Memory B cell (primary cell): Measurements from ENCODE around the gene PIGR.
A peak's percentile ranks its signal among the peaks of the same experiment; 100 is the strongest.

ENCODE experiments used
- ATAC-seq: fragments of 150-1000 bp; cut with Tn5 transposase; 2 replicates; pipeline ENCODE4 v1.10.0; 2021; ENCODE audit warnings: low read depth, mild to moderate bottlenecking, moderate library complexity
- DNase-seq, 2 donors: peaks; one replicate each; pipeline ENCODE4 v3.0.0; 2022; ENCODE audit warnings: low spot score in 2 of 2
- H3K27ac Mint-ChIP-seq: one replicate; pipeline ENCODE4 v1.8.0; 2022; ENCODE audit warnings: mild to moderate bottlenecking, moderate library complexity, mixed read lengths
- H3K27me3 Mint-ChIP-seq: one replicate; pipeline ENCODE4 v1.8.0; 2022; ENCODE audit warnings: mixed read lengths
- H3K36me3 Mint-ChIP-seq: one replicate; pipeline ENCODE4 v1.8.0; 2022; ENCODE audit warnings: mild to moderate bottlenecking, mixed read lengths
- H3K4me1 Mint-ChIP-seq: one replicate; pipeline ENCODE4 v1.8.0; 2022; ENCODE audit warnings: mixed read lengths
- H3K4me3 Mint-ChIP-seq: one replicate; pipeline ENCODE4 v1.8.0; 2022; ENCODE audit warnings: mild to moderate bottlenecking, moderate library complexity, mixed read lengths
- H3K9me3 Mint-ChIP-seq: one replicate; pipeline ENCODE4 v1.8.0; 2022; ENCODE audit warnings: mixed read lengths

The PIGR gene

DNA sequence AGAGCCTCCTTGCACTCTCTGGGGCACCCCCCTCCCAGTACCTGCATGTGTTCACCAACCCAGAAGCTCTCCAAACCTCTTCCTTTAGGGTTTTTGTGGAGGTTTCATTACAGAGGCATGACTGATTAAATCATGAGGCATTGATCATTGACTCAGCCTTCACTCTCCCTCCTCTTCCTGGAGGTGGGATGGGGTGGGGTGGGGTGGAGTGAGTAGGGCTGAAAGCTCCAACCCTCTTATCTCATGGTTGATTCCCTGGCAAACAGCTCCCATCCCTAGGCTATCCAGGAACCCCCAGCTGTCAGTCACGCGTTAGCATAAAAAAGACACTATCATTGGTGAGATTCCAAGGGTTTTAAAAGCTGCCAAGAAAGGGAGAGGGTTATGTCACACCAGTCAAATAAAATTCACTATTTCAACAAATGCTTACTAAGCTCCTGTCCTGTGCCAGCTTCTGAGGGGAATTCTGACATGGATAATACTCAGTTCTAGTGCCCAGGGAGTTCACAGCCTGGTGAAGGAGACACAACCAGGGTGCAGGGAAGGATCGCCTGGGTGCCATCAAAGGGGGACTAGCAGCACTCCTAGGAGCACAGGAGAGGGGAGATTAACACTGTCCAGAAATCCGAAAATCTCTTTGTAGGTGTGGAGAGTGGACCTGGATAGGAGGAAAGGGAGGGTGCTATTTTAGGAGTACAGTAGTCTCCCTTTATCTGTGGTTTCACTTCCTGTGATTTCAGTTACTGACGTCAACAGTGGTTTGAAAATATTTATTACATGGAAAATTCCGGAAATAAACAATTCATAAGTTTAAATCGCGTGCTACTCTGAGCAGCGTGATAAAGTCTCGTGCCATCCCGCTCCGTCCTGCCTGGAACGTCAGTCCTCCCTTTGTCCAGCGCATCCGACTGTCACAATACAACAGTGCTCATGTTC lies 55.9 kb downstream of the PIGR start:
- Mint-ChIP-seq H3K27me3 (peaks cover 4% of the 10 kb centered on the region), H3K4me3 (no peak overlapping the region), H3K9me3 (no peaks in the 10 kb centered on the region), H3K4me1 (peaks cover 3% of the 10 kb centered on the region), H3K27ac (no peak overlapping the region), H3K36me3 (no peaks in the 10 kb centered on the region)
- no peak for DNase-seq
- ATAC-seq = peak; percentile 47

DNA sequence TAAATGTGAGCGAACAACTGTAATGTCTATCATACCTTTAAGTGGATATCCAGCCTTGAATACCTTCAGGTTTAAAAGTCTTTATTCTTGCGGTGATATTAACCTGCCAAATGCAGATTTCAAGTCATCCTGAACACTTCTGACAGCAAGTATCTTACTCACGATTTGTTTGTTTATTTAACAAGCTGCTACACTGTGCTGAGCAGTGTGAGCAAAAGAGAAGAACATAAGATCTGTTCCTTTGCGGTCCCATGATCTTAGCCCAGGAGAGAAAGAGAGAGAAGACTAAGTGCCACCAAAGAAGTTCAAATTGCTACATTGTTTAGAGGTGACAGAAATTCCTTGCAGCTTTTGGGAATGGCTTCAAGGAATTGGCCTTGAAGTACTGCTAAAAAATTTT lies 58.6 kb downstream of the PIGR start:
- Mint-ChIP-seq H3K36me3 (no peaks in the 10 kb centered on the region), H3K4me1 (peaks cover 3% of the 10 kb centered on the region), H3K27me3 (peaks cover 5% of the 10 kb centered on the region), H3K9me3 (peaks cover under 1% of the 10 kb centered on the region), H3K4me3 (no peak overlapping the region), H3K27ac (no peak overlapping the region)
- no peak for ATAC-seq
- DNase-seq = no peak

DNA sequence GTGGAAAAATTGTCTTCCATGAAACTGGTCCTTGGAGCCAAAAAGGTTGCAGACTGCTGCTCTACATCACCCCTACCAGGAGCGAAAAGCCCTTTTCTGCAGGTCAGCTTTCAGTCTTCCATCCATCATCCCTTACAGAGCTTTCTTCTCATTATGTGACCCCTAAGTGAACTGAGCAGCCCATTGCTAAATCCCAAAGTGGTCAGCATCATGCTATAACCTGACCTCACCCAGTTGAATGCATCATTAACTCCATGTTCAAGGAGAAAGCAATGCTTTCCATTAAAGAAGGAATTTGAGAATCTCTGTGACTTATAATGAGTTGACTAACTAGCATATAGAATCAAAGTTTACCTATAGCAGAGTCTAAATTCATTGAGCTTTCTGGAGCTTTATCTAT lies 59.4 kb downstream of the PIGR start:
- H3K4me1 Mint-ChIP-seq = peaks cover 3% of the 10 kb centered on the region
- H3K27ac Mint-ChIP-seq = no peak overlapping the region
- no peak for DNase-seq
- H3K27me3 Mint-ChIP-seq = peaks cover 6% of the 10 kb centered on the region
- peaks cover 2% of the 10 kb centered on the region for H3K9me3 Mint-ChIP-seq
- ATAC-seq = no peak
- H3K4me3 Mint-ChIP-seq = no peak overlapping the region
- H3K36me3 Mint-ChIP-seq = no peaks in the 10 kb centered on the region

GRCh38 chr1:206885341-206886060 lies 60.8 kb downstream of the PIGR start:
- Mint-ChIP-seq H3K27ac (no peak overlapping the region), H3K36me3 (no peaks in the 10 kb centered on the region), H3K4me1 (peaks cover 2% of the 10 kb centered on the region), H3K27me3 (peaks cover 6% of the 10 kb centered on the region), H3K4me3 (no peak overlapping the region), H3K9me3 (peaks cover 2% of the 10 kb centered on the region)
- ATAC-seq = no peak
- no peak for DNase-seq

- H3K27ac Mint-ChIP-seq = no peak overlapping the region
- peaks cover 2% of the 10 kb centered on the region for H3K36me3 Mint-ChIP-seq
- peaks cover 6% of the 10 kb centered on the region for H3K27me3 Mint-ChIP-seq
- H3K4me1 Mint-ChIP-seq = no peaks in the 10 kb centered on the region
- ATAC-seq = no peak
- peaks cover 5% of the 10 kb centered on the region for H3K9me3 Mint-ChIP-seq
- H3K4me3 Mint-ChIP-seq = no peak overlapping the region
- DNase-seq = no peak
Measured at GRCh38 chr1:206883876-206884275, 62.4 kb downstream of the PIGR start.

DNA sequence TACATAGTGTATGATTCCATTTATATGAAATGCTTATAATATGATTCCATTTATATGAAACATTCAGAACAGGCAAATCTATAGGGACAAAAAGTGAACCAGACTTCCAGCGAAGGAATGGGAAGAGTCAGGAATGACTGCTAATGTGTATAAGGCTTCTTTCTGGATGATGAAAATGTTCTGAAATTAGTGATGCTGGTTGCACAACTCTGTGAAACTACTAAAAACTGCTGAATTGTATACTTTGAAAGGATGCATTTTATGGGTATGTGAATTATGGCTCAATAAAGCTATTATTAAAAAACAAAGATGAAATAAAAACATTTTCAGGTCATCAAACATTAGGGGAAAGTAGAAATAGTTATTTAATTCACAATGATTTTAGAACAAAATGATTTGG lies 63.1 kb downstream of the PIGR start:
- no peak for ATAC-seq

DNA sequence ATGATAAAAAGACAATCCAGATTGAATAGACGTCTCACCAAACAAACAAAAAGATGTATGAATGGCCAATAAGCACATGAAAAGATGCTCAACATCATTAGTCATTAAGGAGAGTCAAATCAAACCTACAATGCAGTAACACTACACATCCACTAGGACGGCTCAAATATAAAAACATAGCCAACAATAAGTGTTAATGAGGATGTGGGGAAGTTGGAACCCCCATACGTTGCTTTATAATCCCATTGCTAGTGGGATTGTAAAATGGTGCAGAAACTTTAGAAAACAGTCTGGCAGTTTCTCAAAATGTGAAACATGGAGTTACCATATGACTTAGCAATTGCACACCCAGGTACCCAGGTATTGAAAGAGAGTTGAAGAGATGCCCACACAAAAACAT lies 63.7 kb downstream of the PIGR start:
- Mint-ChIP-seq H3K27me3 (peaks cover 5% of the 10 kb centered on the region), H3K4me3 (no peak overlapping the region), H3K9me3 (peaks cover 5% of the 10 kb centered on the region), H3K27ac (no peak overlapping the region), H3K4me1 (no peaks in the 10 kb centered on the region), H3K36me3 (peaks cover 2% of the 10 kb centered on the region)
- DNase-seq (no peak), ATAC-seq (no peak)

More for the DNA sequence above, 63.1 kb downstream of the PIGR start:
- no peak overlapping the region for H3K4me3 Mint-ChIP-seq
- H3K36me3 Mint-ChIP-seq = peaks cover 2% of the 10 kb centered on the region
- no peak for DNase-seq
- no peak overlapping the region for H3K27ac Mint-ChIP-seq
- H3K9me3 Mint-ChIP-seq = peaks cover 5% of the 10 kb centered on the region
- no peaks in the 10 kb centered on the region for H3K4me1 Mint-ChIP-seq
- H3K27me3 Mint-ChIP-seq = peaks cover 5% of the 10 kb centered on the region

GRCh38 chr1:206880314-206880713 lies 66.0 kb downstream of the PIGR start:
- H3K4me1 Mint-ChIP-seq = no peaks in the 10 kb centered on the region
- peaks cover 10% of the 10 kb centered on the region for H3K36me3 Mint-ChIP-seq
- H3K4me3 Mint-ChIP-seq = no peak overlapping the region
- DNase-seq (no peak), ATAC-seq (no peak)
- peaks cover 2% of the 10 kb centered on the region for H3K27me3 Mint-ChIP-seq
- no peak overlapping the region for H3K27ac Mint-ChIP-seq
- peaks cover 8% of the 10 kb centered on the region for H3K9me3 Mint-ChIP-seq
